Lower leg skin (tissue), 4 donors: ENCODE data around the gene RPH3AL. TPM values are rescaled to one million over a fixed set of nuclear protein-coding genes. Genes with fewer than 3 reads are reported as not detected.

ENCODE experiments used
- DNase-seq, 2 donors: peaks; one replicate each; pipeline ENCODE4 v3.0.0-alpha.2; 2019; ENCODE audit warnings: low spot score in 2 of 2
- H3K4me3 ChIP-seq: fragments of 200-600 bp; sonication (generic); 2 replicates; pipeline ENCODE4 v1.5.1; 2017; ENCODE audit warnings: mild to moderate bottlenecking, low read depth; ENCODE audit not compliant: poor library complexity, severe bottlenecking
- CTCF ChIP-seq, 3 donors: fragments of 450-650 bp; IDR thresholded peaks; one replicate each; pipeline ENCODE4 v1.5.1; 2016; ENCODE audit warnings: antibody characterized with exemption in 3 of 3, mild to moderate bottlenecking in 3 of 3, moderate library complexity in 2 of 3
- POLR2A ChIP-seq, 2 donors: fragments of 450-650 bp; IDR thresholded peaks; one replicate each; pipeline ENCODE4 v1.6.1; 2016 to 2017; ENCODE audit warnings: antibody characterized with exemption in 2 of 2, mild to moderate bottlenecking in 1 of 2, moderate library complexity in 1 of 2
- WGBS, 2 donors: methylation state at CpG; one replicate each; pipeline ENCODE4 v1.1.5; 2018; 5-methylcytosine and 5-hydroxymethylcytosine counted together
- intact Hi-C: fragments of 100-400 bp; cut with DNase I; formaldehyde crosslinking; loops from one replicate; pipeline ENCODE4 v1.15.0; 2023; ENCODE audit warnings: low total_unique reads
- total RNA-seq, 4 donors: library from RNA; depleted of rRNA; stranded (reverse); fragments of >200 nt; gene quantifications; one replicate each; pipeline ENCODE4 v1.1.0, GENCODE V29; 2016

Gene RPH3AL
- total RNA-seq, 4 donors from 2014 or later: 8.6 to 22.9 (median 15.9) TPM

GRCh38 chr17:332558-333322, 19.9 kb downstream of the RPH3AL start:
- no peak overlapping the region for H3K4me3 ChIP-seq
- intact Hi-C loops: no loop called here
- 47 to 48% methylated on average over 27 to 34 of the region's 34 CpGs for WGBS, 2 donors
- TF ChIP-seq POLR2A (IDR thresholded peaks at IDR 0.05) (no peak), CTCF (IDR thresholded peaks at IDR 0.05) (no peak)
- DNase-seq: no peak

GRCh38 chr17:332023-332422, 20.6 kb downstream of the RPH3AL start:
- no peak for DNase-seq
- TF ChIP-seq CTCF (IDR thresholded peaks at IDR 0.05) (no peak), POLR2A (IDR thresholded peaks at IDR 0.05) (no peak)
- intact Hi-C loops: no loop called here
- no peak overlapping the region for H3K4me3 ChIP-seq
- WGBS, 2 donors: 57 to 67% methylated on average over 11 of the region's 11 CpGs

- H3K4me3 ChIP-seq: no peak overlapping the region
- DNase-seq: no peak
- intact Hi-C loops: no loop called here
- 28 to 31% methylated on average over 24 to 26 of the region's 26 CpGs for WGBS, 2 donors
- no peak for TF ChIP-seq POLR2A (IDR thresholded peaks at IDR 0.05)
- no peak for TF ChIP-seq CTCF (IDR thresholded peaks at IDR 0.05)
Observed at GRCh38 chr17:330993-331701, 21.5 kb downstream of the RPH3AL start.

GRCh38 chr17:329784-330420, 22.7 kb downstream of the RPH3AL start:
- DNase-seq: no peak
- no peak overlapping the region for H3K4me3 ChIP-seq
- WGBS, 2 donors: 94 to 95% methylated on average over 8 of the region's 8 CpGs
- no peak for TF ChIP-seq CTCF (IDR thresholded peaks at IDR 0.05)
- TF ChIP-seq POLR2A (IDR thresholded peaks at IDR 0.05): no peak
- intact Hi-C loops: no loop called here

GRCh38 chr17:327971-328370, 24.6 kb downstream of the RPH3AL start:
- intact Hi-C loops: no loop called here
- no peak for DNase-seq
- TF ChIP-seq POLR2A (IDR thresholded peaks at IDR 0.05): no peak
- no peak for TF ChIP-seq CTCF (IDR thresholded peaks at IDR 0.05)
- WGBS, 2 donors: 83 to 89% methylated on average over 5 to 7 of the region's 7 CpGs
- no peak overlapping the region for H3K4me3 ChIP-seq
